ENCODE measurements around the gene SLC6A19. TPM values are rescaled to one million over a fixed set of nuclear protein-coding genes. Genes with fewer than 3 reads are reported as not detected.

Gene SLC6A19
- total and polyA plus RNA-seq, 2 of the 13 experiments (the other 11 are each of a cell fraction or from before 2014, with no cell fraction given) = 0.02 TPM; not detected in 1

DNA sequence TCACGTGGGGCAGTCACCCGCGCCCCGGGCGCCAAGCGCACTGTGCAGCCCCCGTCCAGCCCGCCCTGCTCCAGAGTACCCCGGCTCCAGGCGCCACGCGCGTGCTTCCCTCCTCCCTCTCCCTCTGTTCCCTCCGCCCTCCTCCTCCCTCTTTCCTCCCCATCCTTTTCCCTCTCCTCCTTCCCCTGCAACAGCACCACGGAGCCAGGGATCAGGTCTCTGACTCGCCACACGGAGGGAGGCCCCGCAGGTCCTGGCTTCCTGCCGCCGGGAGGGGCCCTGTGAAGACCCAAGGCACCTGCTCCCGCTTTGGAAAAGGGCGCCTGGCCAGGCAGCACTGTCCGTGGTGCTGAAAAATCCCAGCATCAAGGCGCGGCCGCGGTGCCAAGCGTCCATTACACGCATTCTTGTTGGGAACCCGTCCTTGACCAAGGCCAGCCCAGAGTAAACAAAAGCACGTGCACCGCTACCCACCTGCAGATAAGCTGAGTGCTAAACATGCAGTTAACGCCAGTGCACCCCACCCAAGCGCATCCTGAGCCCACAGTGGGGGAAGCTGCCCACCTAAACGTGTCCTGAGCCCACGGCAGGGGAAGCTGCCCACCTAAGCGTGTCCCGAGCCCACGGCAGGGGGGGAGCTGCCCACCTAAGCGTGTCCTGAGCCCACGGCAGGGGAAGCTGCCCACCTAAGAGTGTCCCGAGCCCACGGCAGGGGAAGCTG is 45.5 kb downstream of the SLC6A19 start (continued):
- TF ChIP-seq RXRB (CRISPR knock-in tag; IDR thresholded peaks at IDR 0.05; ENCODE audit: borderline replicate concordance) = 0 out of 2 replicates have a peak, but pooled peaks have one; percentile 47
- TF ChIP-seq, protein P1, sequence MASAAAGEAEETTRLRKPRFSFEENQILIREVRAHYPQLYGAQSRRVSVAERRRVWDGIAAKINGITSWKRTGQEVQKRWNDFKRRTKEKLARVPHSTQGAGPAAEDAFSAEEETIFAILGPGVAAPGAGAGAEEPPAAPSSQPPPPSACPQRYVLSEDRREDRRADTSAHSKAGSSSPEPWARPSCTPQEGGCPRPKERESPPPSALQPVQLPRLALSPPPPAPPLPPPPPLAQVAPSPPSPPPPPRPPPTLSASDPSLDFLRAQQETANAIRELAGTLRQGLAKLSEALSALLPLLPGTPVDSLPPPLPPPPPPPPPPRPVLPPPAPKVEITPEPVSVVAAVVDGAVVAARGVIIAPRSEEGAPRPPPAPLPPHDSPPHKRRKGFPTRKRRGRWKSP (CRISPR knock-in tag; IDR thresholded peaks at IDR 0.05) = peak; percentile 75
- TF ChIP-seq, protein P2, sequence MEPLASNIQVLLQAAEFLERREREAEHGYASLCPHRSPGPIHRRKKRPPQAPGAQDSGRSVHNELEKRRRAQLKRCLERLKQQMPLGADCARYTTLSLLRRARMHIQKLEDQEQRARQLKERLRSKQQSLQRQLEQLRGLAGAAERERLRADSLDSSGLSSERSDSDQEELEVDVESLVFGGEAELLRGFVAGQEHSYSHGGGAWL (CRISPR knock-in tag; IDR thresholded peaks at IDR 0.05) = peak; percentile 93
- TF ChIP-seq ZNF749 (CRISPR knock-in tag; IDR thresholded peaks at IDR 0.05; ENCODE audit: borderline replicate concordance) = peak; percentile 79; the same call in 1 of the 2 replicates
- no peak for TF ChIP-seq HNF4A (CRISPR knock-in tag; IDR thresholded peaks at IDR 0.05)
- no peak for TF ChIP-seq MAFK (conservative IDR thresholded peaks at IDR 0.05 in 1 of 2, IDR thresholded peaks at IDR 0.05 in 1 of 2; ENCODE audit: low read length in 2 of 2)
- peak; percentile 67; the same call in 1 of the 2 replicates for TF ChIP-seq SIX4 (CRISPR knock-in tag; IDR thresholded peaks at IDR 0.05)
- TF ChIP-seq KDM6A (CRISPR knock-in tag; IDR thresholded peaks at IDR 0.05; ENCODE audit: low read depth) = no peak
- peak; percentile 90; the same call in 1 of the 2 replicates for TF ChIP-seq ZNF557 (CRISPR knock-in tag; IDR thresholded peaks at IDR 0.05)
- TF ChIP-seq ZFP37 (CRISPR knock-in tag; IDR thresholded peaks at IDR 0.05; ENCODE audit: borderline replicate concordance) = peak; percentile 80
- TF ChIP-seq TEAD2 (CRISPR knock-in tag; IDR thresholded peaks at IDR 0.05) = peak; percentile 86; the same call in 1 of the 2 replicates
- TF ChIP-seq RFXANK (CRISPR knock-in tag; IDR thresholded peaks at IDR 0.05) = no peak
- peak; percentile 49 for TF ChIP-seq HIVEP1 (CRISPR knock-in tag; IDR thresholded peaks at IDR 0.05)
- TF ChIP-seq, protein P3, sequence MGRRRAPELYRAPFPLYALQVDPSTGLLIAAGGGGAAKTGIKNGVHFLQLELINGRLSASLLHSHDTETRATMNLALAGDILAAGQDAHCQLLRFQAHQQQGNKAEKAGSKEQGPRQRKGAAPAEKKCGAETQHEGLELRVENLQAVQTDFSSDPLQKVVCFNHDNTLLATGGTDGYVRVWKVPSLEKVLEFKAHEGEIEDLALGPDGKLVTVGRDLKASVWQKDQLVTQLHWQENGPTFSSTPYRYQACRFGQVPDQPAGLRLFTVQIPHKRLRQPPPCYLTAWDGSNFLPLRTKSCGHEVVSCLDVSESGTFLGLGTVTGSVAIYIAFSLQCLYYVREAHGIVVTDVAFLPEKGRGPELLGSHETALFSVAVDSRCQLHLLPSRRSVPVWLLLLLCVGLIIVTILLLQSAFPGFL (CRISPR knock-in tag; IDR thresholded peaks at IDR 0.05) = no peak; the same call in 1 of the 2 replicates
- no peak; the same call in 1 of the 2 replicates for TF ChIP-seq ZNF746 (CRISPR knock-in tag; IDR thresholded peaks at IDR 0.05)
- TF ChIP-seq, protein P4, sequence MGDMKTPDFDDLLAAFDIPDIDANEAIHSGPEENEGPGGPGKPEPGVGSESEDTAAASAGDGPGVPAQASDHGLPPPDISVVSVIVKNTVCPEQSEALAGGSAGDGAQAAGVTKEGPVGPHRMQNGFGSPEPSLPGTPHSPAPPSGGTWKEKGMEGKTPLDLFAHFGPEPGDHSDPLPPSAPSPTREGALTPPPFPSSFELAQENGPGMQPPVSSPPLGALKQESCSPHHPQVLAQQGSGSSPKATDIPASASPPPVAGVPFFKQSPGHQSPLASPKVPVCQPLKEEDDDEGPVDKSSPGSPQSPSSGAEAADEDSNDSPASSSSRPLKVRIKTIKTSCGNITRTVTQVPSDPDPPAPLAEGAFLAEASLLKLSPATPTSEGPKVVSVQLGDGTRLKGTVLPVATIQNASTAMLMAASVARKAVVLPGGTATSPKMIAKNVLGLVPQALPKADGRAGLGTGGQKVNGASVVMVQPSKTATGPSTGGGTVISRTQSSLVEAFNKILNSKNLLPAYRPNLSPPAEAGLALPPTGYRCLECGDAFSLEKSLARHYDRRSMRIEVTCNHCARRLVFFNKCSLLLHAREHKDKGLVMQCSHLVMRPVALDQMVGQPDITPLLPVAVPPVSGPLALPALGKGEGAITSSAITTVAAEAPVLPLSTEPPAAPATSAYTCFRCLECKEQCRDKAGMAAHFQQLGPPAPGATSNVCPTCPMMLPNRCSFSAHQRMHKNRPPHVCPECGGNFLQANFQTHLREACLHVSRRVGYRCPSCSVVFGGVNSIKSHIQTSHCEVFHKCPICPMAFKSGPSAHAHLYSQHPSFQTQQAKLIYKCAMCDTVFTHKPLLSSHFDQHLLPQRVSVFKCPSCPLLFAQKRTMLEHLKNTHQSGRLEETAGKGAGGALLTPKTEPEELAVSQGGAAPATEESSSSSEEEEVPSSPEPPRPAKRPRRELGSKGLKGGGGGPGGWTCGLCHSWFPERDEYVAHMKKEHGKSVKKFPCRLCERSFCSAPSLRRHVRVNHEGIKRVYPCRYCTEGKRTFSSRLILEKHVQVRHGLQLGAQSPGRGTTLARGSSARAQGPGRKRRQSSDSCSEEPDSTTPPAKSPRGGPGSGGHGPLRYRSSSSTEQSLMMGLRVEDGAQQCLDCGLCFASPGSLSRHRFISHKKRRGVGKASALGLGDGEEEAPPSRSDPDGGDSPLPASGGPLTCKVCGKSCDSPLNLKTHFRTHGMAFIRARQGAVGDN (CRISPR knock-in tag; IDR thresholded peaks at IDR 0.05) = peak; percentile 55; the same call in 1 of the 2 replicates
- no peak for TF ChIP-seq ZNF260 (CRISPR knock-in tag; IDR thresholded peaks at IDR 0.05; ENCODE audit: borderline replicate concordance, low read depth)
- no peak for TF ChIP-seq KAT2B (IDR thresholded peaks at IDR 0.05; ENCODE audit: borderline replicate concordance, low read depth, low read length)

Measured in HepG2 (cell line).